HCT116 (cell line): ENCODE data around the gene ALLC. TPM values are rescaled to one million over a fixed set of nuclear protein-coding genes. Genes with fewer than 3 reads are reported as not detected.
A peak's percentile ranks its signal among the peaks of the same experiment; 100 is the strongest.

Experiments used
- ATAC-seq: fragments of 200-7000 bp; cut with Tn5 transposase; 2 replicates; pipeline ENCODE4 v1.9.1; 2020; ENCODE audit warnings: mild to moderate bottlenecking, moderate library complexity
- BruUV-seq: library from RNA; stranded (reverse); fragments of 400-500 nt; replicated peaks from 2 replicates; lab custom pipeline; 2021; lab: Mats Ljungman, UMichigan
- CTCF ChIA-PET: fragments of 300-600 bp; sonication (Branson Sonifier 250); formaldehyde crosslinking; loops from one replicate; lab custom pipeline; 2021; ENCODE audit warnings: antibody characterized with exemption; lab: Charles Lee
- POLR2A ChIA-PET: fragments of 300-600, 350-600 bp; sonication (Branson Sonifier 250); formaldehyde crosslinking; loops from one replicate; lab custom pipeline; 2021; ENCODE audit warnings: antibody characterized with exemption; lab: Charles Lee
- RAD21 ChIA-PET, 2 experiments: fragments of 300-600 bp; sonication (Branson Sonifier 250); formaldehyde crosslinking; loops; one replicate each; lab custom pipeline; 2023; ENCODE audit warnings: low total read pairs in 2 of 2; ENCODE audit not compliant: uncharacterized antibody in 2 of 2, unreplicated experiment in 2 of 2, low non-redundant PET in 1 of 2; lab: Charles Lee
- DNase-seq: peaks from one replicate; pipeline ENCODE4 v3.0.0-alpha.2; 2010; ENCODE audit warnings: low read depth, low spot score
- H2AFZ ChIP-seq: fragments of 200-600 bp; shearing (Covaris generic), sonication (generic); 2 replicates; pipeline ENCODE4 v1.6.1; 2017; ENCODE audit warnings: low read depth, mixed run types, mixed read lengths, antibody characterized with exemption, low read length; ENCODE audit not compliant: poor library complexity, severe bottlenecking
- H3K27ac ChIP-seq: 2 replicates; pipeline ENCODE4 v1.5.1; 2012; ENCODE audit warnings: low read depth, low read length
- H3K27me3 ChIP-seq: fragments of 200-600 bp; sonication (generic); 2 replicates; pipeline ENCODE4 v1.6.1; 2016; ENCODE audit warnings: mixed run types, low read length, mixed read lengths; ENCODE audit not compliant: insufficient read depth
- H3K36me3 ChIP-seq, 2 experiments: fragments of 200-500 bp in 1 of 2; fragments of 200-600 bp in 1 of 2; sonication (Bioruptor generic) in 1 of 2; sonication (generic) in 1 of 2; 2 replicates each; pipeline versions ENCODE4 v1.5.1 to v1.6.1; 2014 to 2016; ENCODE audit warnings: low read length in 2 of 2, inconsistent platforms in 1 of 2, mixed read lengths in 1 of 2, mixed run types in 1 of 2; ENCODE audit not compliant: insufficient read depth in 2 of 2, control insufficient read depth in 1 of 2
- H3K4me1 ChIP-seq, 2 experiments: fragments of 200-600 bp in 1 of 2; sonication (generic) in 1 of 2; 2 replicates each; pipeline versions ENCODE4 v1.5.1 to v1.6.1; 2012 to 2017; ENCODE audit warnings: low read length in 2 of 2, inconsistent platforms in 1 of 2, mild to moderate bottlenecking in 1 of 2, mixed read lengths in 1 of 2, mixed run types in 1 of 2, moderate library complexity in 1 of 2; ENCODE audit not compliant: insufficient read depth in 2 of 2, control insufficient read depth in 1 of 2
- H3K4me2 ChIP-seq: fragments of 200-600 bp; sonication (generic); 2 replicates; pipeline ENCODE4 v1.6.1; 2017; ENCODE audit warnings: mixed run types, low read length, mixed read lengths
- H3K4me3 ChIP-seq, 2 experiments: fragments of 200-600 bp in 1 of 2; sonication (generic) in 1 of 2; replicated peaks in 1 of 2; 2 replicates each; pipeline ENCODE4 v1.5.1; 2011 to 2016; ENCODE audit warnings: low read length in 2 of 2, control low read depth in 1 of 2, low read depth in 1 of 2, mild to moderate bottlenecking in 1 of 2, mixed read lengths in 1 of 2, mixed run types in 1 of 2
- H3K79me2 ChIP-seq: fragments of 200-600 bp; sonication (generic); 2 replicates; pipeline ENCODE4 v1.6.1; 2017; ENCODE audit warnings: mild to moderate bottlenecking, mixed run types, low read length, moderate library complexity, mixed read lengths; ENCODE audit not compliant: insufficient read depth
- H3K9ac ChIP-seq: fragments of 200-600 bp; sonication (generic); 2 replicates; pipeline ENCODE4 v1.6.1; 2016; ENCODE audit warnings: low read length, mixed read lengths
- H3K9me2 ChIP-seq: fragments of 200-600 bp; sonication (generic), shearing (Covaris generic); 2 replicates; pipeline ENCODE4 v1.6.1; 2017; ENCODE audit warnings: mixed run types, mild to moderate bottlenecking, moderate library complexity; ENCODE audit not compliant: insufficient read depth
- H3K9me3 ChIP-seq, 2 experiments: fragments of 200-500 bp in 1 of 2; fragments of 200-600 bp in 1 of 2; sonication (Bioruptor generic) in 1 of 2; sonication (generic) in 1 of 2; 2 replicates each; pipeline ENCODE4 v1.6.1; 2014 to 2017; ENCODE audit warnings: low read length in 2 of 2, mixed read lengths in 2 of 2, inconsistent platforms in 1 of 2, low read depth in 1 of 2, mild to moderate bottlenecking in 1 of 2, mixed run types in 1 of 2, moderate library complexity in 1 of 2; ENCODE audit not compliant: control insufficient read depth in 1 of 2, insufficient read depth in 1 of 2
- H4K20me1 ChIP-seq: fragments of 200-600 bp; sonication (generic), shearing (Covaris generic); 2 replicates; pipeline ENCODE4 v1.6.1; 2017; ENCODE audit warnings: mixed run types, mild to moderate bottlenecking, moderate library complexity; ENCODE audit not compliant: insufficient read depth
- EGR1 ChIP-seq: IDR thresholded peaks from 2 replicates; pipeline ENCODE4 v1.6.1; 2012; ENCODE audit warnings: low read depth
- EZH2 ChIP-seq: fragments of 200-600 bp; sonication (generic); IDR thresholded peaks from 2 replicates; pipeline ENCODE4 v1.6.1; 2017; ENCODE audit warnings: antibody characterized with exemption, mixed run types
- EZH2phosphoT487 ChIP-seq: fragments of 200-600 bp; IDR thresholded peaks from 2 replicates; pipeline ENCODE4 v1.6.1; 2018; ENCODE audit warnings: antibody characterized with exemption, borderline replicate concordance
- RAD21 ChIP-seq: IDR thresholded peaks from 2 replicates; pipeline ENCODE4 v1.6.1; 2012; ENCODE audit warnings: low read depth, mild to moderate bottlenecking
- REST ChIP-seq: IDR thresholded peaks from 2 replicates; pipeline ENCODE4 v1.6.1; 2012; ENCODE audit warnings: low read depth
- SIN3A ChIP-seq: IDR thresholded peaks from 2 replicates; pipeline ENCODE4 v1.6.1; 2012; ENCODE audit warnings: low read depth
- SP1 ChIP-seq: IDR thresholded peaks from 2 replicates; pipeline ENCODE4 v1.6.1; 2012; ENCODE audit warnings: low read depth
- TCF7L2 ChIP-seq: IDR thresholded peaks from 2 replicates; pipeline ENCODE4 v1.7.0; 2011; ENCODE audit warnings: borderline replicate concordance, inconsistent platforms; ENCODE audit not compliant: insufficient read depth, insufficient read length; ENCODE audit errors: extremely low read depth
- YY1 ChIP-seq: IDR thresholded peaks from 2 replicates; pipeline ENCODE4 v1.6.1; 2011; ENCODE audit warnings: low read length, low read depth, moderate library complexity, mild to moderate bottlenecking; ENCODE audit not compliant: insufficient replicate concordance; ENCODE audit errors: extremely low read depth
- ZFX ChIP-seq: fragments of 450-650 bp; IDR thresholded peaks from 2 replicates; pipeline ENCODE4 v1.6.1; 2017
- intact Hi-C: fragments of 100-400 bp; cut with micrococcal nuclease; formaldehyde crosslinking; loops from 2 replicates; pipeline ENCODE4 v1.10.0; 2022
- total RNA-seq: library from RNA; stranded (reverse); gene quantifications from one replicate; pipeline ENCODE4 v1.2.1, GENCODE V29; 2021; ENCODE audit not compliant: unreplicated experiment
- TF ChIP-seq, protein P1 (sequence below): IDR thresholded peaks from 2 replicates; pipeline ENCODE4 v1.6.1; 2011; ENCODE audit warnings: mild to moderate bottlenecking, low read length, moderate library complexity; ENCODE audit not compliant: insufficient replicate concordance; ENCODE audit errors: extremely low read depth
- TF ChIP-seq, protein P2 (sequence below), 3 experiments: fragments of 200-600 bp in 1 of 3; sonication (generic) in 1 of 3; IDR thresholded peaks in 2 of 3; conservative IDR thresholded peaks in 1 of 3; 2 replicates each; pipeline ENCODE4 v1.5.1; 2012 to 2017; ENCODE audit warnings: low read depth in 2 of 3, low read length in 2 of 3, antibody characterized with exemption in 1 of 3, borderline replicate concordance in 1 of 3, control low read depth in 1 of 3, mild to moderate bottlenecking in 1 of 3, mixed read lengths in 1 of 3, mixed run types in 1 of 3, moderate library complexity in 1 of 3; ENCODE audit not compliant: insufficient read depth in 1 of 3

Gene ALLC
- total RNA-seq, 1 experiment from 2014 or later = not detected

DNA sequence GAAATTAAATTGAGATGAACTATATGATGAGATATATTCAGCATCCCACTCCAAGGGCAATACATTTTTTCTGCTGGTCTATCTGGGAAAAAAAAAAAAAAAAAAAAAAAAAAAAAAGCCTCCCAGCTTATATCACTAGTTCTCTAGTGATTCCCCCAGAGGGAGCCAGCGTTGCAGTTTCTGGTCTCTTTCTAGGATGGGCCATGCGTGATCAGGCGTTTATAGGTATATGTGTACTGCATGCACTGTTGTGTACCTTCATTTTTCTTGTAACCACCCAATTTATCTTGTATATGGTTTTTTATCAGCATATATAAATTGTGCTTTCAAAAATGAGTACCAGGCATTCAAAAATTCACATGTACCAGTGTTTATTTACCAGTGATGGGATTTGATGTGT lies 80.5 kb downstream of the ALLC start:
- Histone ChIP-seq H3K27me3 (peaks cover 38% of the 10 kb centered on the region), H3K79me2 (no peaks in the 10 kb centered on the region), H3K9me3 (no peaks in the 10 kb centered on the region), H3K36me3 (no peaks in the 10 kb centered on the region), H3K27ac (no peak overlapping the region), H2AFZ (peak overlapping the region; percentile 10), H3K4me1 (no peaks in the 10 kb centered on the region), H3K9ac (no peak overlapping the region), H3K9me2 (no peaks in the 10 kb centered on the region), H3K4me2 (no peak overlapping the region), H4K20me1 (no peaks in the 10 kb centered on the region), H3K4me3 (no peak overlapping the region)
- peak; percentile 94 for ATAC-seq
- TF ChIP-seq YY1 = no peak
- no peak for TF ChIP-seq TCF7L2
- no peak for TF ChIP-seq REST
- TF ChIP-seq EZH2 = no peak
- peak; percentile 64 for TF ChIP-seq RAD21
- TF ChIP-seq, protein P1, sequence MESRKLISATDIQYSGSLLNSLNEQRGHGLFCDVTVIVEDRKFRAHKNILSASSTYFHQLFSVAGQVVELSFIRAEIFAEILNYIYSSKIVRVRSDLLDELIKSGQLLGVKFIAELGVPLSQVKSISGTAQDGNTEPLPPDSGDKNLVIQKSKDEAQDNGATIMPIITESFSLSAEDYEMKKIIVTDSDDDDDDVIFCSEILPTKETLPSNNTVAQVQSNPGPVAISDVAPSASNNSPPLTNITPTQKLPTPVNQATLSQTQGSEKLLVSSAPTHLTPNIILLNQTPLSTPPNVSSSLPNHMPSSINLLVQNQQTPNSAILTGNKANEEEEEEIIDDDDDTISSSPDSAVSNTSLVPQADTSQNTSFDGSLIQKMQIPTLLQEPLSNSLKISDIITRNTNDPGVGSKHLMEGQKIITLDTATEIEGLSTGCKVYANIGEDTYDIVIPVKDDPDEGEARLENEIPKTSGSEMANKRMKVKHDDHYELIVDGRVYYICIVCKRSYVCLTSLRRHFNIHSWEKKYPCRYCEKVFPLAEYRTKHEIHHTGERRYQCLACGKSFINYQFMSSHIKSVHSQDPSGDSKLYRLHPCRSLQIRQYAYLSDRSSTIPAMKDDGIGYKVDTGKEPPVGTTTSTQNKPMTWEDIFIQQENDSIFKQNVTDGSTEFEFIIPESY = no peak
- no peak for TF ChIP-seq SP1
- TF ChIP-seq EGR1 = no peak
- TF ChIP-seq, protein P2, sequence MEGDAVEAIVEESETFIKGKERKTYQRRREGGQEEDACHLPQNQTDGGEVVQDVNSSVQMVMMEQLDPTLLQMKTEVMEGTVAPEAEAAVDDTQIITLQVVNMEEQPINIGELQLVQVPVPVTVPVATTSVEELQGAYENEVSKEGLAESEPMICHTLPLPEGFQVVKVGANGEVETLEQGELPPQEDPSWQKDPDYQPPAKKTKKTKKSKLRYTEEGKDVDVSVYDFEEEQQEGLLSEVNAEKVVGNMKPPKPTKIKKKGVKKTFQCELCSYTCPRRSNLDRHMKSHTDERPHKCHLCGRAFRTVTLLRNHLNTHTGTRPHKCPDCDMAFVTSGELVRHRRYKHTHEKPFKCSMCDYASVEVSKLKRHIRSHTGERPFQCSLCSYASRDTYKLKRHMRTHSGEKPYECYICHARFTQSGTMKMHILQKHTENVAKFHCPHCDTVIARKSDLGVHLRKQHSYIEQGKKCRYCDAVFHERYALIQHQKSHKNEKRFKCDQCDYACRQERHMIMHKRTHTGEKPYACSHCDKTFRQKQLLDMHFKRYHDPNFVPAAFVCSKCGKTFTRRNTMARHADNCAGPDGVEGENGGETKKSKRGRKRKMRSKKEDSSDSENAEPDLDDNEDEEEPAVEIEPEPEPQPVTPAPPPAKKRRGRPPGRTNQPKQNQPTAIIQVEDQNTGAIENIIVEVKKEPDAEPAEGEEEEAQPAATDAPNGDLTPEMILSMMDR (IDR thresholded peaks at IDR 0.05 in 2 of 3, conservative IDR thresholded peaks at IDR 0.05 in 1 of 3; ENCODE audit: borderline replicate concordance in 1 of 3, insufficient read depth in 1 of 3, low read depth in 2 of 3, low read length in 2 of 3) = peak; percentile 42 to 62 (median 57); a peak in 4 of 6 replicates
- TF ChIP-seq SIN3A = no peak
- TF ChIP-seq ZFX = no peak
- no peak for TF ChIP-seq EZH2phosphoT487
- ChIA-PET RAD21 (interaction anchor here in 1 of 2 experiments (1.0 kb wide), 1 partner anchor 208 kb away, joined by 3 read pairs; no protein-coding TSS in a partner anchor), POLR2A (no interaction called here), CTCF (interaction anchor here (1.0 to 2.4 kb wide), 6 partner anchors 9 to 69 kb away, joined by 3 to 18 read pairs (median 8); no protein-coding TSS in a partner anchor)
- no TSS peak for BruUV-seq
- intact Hi-C loops = loop anchor here (2.0 kb wide), 3 partner anchors 42 to 88 kb away; no protein-coding TSS in a partner anchor
- peak; percentile 34 for DNase-seq
